Transverse colon (tissue), 4 donors: ENCODE data around the gene CPSF4. TPM values are rescaled to one million over a fixed set of nuclear protein-coding genes. Genes with fewer than 3 reads are reported as not detected.

Experiments
- DNase-seq: peaks from one replicate; pipeline ENCODE4 v3.0.0-alpha.2; 2019
- H3K27ac ChIP-seq, 4 donors: fragments of 200-600 bp; sonication (generic); 2 replicates each; pipeline ENCODE4 v1.5.1; 2016 to 2018; ENCODE audit warnings: inconsistent platforms in 4 of 4
- H3K27me3 ChIP-seq: fragments of 200-600 bp; sonication (generic); 2 replicates; pipeline ENCODE4 v1.5.1; 2017; ENCODE audit warnings: inconsistent platforms
- H3K36me3 ChIP-seq, 4 donors: fragments of 200-600 bp; sonication (generic); 2 replicates each; pipeline ENCODE4 v1.5.1; 2017 to 2019; ENCODE audit warnings: inconsistent platforms in 4 of 4
- H3K4me1 ChIP-seq, 4 donors: fragments of 200-600 bp; sonication (generic); 2 replicates each; pipeline ENCODE4 v1.5.1; 2017 to 2020; ENCODE audit warnings: inconsistent platforms in 4 of 4
- H3K4me3 ChIP-seq, 4 donors: fragments of 200-600 bp; sonication (generic); 1 replicate in 1 of 4; 2 replicates in 3 of 4; pipeline versions ENCODE4 v1.5.1 to v1.6.1; 2017 to 2019; ENCODE audit warnings: inconsistent platforms in 4 of 4
- H3K9me3 ChIP-seq, 2 donors: fragments of 200-600 bp; sonication (generic); 2 replicates each; pipeline ENCODE4 v1.5.1; 2017 to 2019; ENCODE audit warnings: inconsistent platforms in 2 of 2
- EP300 ChIP-seq: sonication (generic); formaldehyde crosslinking; IDR thresholded peaks from one replicate; pipeline ENCODE4 v1.6.1; 2017; ENCODE audit warnings: antibody characterized with exemption, low read depth
- POLR2A ChIP-seq: fragments of 450-650 bp; IDR thresholded peaks from one replicate; pipeline ENCODE4 v1.6.1; 2016; ENCODE audit warnings: antibody characterized with exemption, mild to moderate bottlenecking, moderate library complexity
- POLR2AphosphoS5 ChIP-seq, 3 donors: sonication (generic); formaldehyde crosslinking; IDR thresholded peaks; one replicate each; pipeline ENCODE4 v1.6.1; 2016; ENCODE audit warnings: antibody characterized with exemption in 3 of 3
- WGBS, 2 donors: methylation state at CpG; one replicate each; pipeline ENCODE4 v1.1.5; 2018; ENCODE audit warnings: low coverage in 1 of 2; 5-methylcytosine and 5-hydroxymethylcytosine counted together
- in situ Hi-C, 4 donors: fragments of 200-750 bp; cut with MboI; loops; one replicate each; pipeline versions ENCODE4 v1.15.0 to v1.15.1; 2017; ENCODE audit warnings: low sequenced_read_pairs in 3 of 4, low pct_ligation_motif_present in 1 of 4, low pct_unique_long_range_greater_than_20kb in 1 of 4
- intact Hi-C: fragments of 100-400 bp; cut with DNase I; formaldehyde crosslinking; loops from one replicate; pipeline ENCODE4 v1.15.1; 2023; ENCODE audit warnings: low total_unique reads
- total RNA-seq, 4 donors: library from RNA; depleted of rRNA; stranded (reverse); fragments of >200 nt; gene quantifications; one replicate each; pipeline ENCODE4 v1.1.0, GENCODE V29; 2016
- TF ChIP-seq, protein P1 (sequence below), 5 experiments: fragments of 200-600 bp in 3 of 5; fragments of 450-650 bp in 2 of 5; sonication (generic) in 3 of 5; IDR thresholded peaks; 1 replicate in 2 of 5; 2 replicates in 3 of 5; pipeline ENCODE4 v1.5.1; 2016 to 2017; ENCODE audit warnings: antibody characterized with exemption in 5 of 5, inconsistent platforms in 3 of 5, mild to moderate bottlenecking in 2 of 5, moderate library complexity in 1 of 5

Gene CPSF4
- total RNA-seq, 4 donors from 2014 or later = 20.7 to 65.5 (median 24.8) TPM

DNA sequence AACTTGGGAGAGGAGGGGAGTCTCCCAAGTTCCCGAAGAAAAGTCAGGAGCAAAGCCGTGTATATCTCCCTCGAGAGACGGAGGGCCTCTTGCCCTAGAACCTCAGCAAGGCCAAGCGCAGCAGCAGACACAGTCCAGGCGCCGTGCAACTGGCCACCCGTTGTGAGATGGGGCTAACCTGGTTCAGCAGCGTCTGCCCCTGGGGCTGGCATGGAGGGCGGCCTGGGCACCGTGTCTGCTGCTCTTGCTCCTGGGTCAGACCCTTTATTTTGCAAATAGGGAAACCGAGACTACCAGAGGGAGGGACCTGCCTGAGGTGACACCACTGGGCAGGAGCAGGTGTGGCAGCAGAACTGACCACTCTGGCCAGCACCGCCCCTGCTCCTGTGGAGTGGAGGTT is 13.8 kb downstream of the CPSF4 start:
- Histone ChIP-seq H3K4me3 (no peak overlapping the region), H3K27ac (no peak overlapping the region), H3K4me1 (no peaks in the 10 kb centered on the region), H3K36me3 (peaks cover 0 to 36% (median 10%) of the 10 kb centered on the region in 4 donors), H3K9me3 (no peaks in the 10 kb centered on the region), H3K27me3 (no peaks in the 10 kb centered on the region)
- WGBS, 2 donors = 92 to 100% methylated on average over 1 to 13 of the region's 13 CpGs
- DNase-seq = no peak
- TF ChIP-seq EP300 (no peak), POLR2A (no peak), POLR2AphosphoS5 (IDR thresholded peaks at IDR 0.05) (no peak)
- TF ChIP-seq, protein P1, sequence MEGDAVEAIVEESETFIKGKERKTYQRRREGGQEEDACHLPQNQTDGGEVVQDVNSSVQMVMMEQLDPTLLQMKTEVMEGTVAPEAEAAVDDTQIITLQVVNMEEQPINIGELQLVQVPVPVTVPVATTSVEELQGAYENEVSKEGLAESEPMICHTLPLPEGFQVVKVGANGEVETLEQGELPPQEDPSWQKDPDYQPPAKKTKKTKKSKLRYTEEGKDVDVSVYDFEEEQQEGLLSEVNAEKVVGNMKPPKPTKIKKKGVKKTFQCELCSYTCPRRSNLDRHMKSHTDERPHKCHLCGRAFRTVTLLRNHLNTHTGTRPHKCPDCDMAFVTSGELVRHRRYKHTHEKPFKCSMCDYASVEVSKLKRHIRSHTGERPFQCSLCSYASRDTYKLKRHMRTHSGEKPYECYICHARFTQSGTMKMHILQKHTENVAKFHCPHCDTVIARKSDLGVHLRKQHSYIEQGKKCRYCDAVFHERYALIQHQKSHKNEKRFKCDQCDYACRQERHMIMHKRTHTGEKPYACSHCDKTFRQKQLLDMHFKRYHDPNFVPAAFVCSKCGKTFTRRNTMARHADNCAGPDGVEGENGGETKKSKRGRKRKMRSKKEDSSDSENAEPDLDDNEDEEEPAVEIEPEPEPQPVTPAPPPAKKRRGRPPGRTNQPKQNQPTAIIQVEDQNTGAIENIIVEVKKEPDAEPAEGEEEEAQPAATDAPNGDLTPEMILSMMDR (IDR thresholded peaks at IDR 0.05) = no peak
- intact Hi-C loops = no loop called here
- in situ Hi-C loops = no loop called here

DNA sequence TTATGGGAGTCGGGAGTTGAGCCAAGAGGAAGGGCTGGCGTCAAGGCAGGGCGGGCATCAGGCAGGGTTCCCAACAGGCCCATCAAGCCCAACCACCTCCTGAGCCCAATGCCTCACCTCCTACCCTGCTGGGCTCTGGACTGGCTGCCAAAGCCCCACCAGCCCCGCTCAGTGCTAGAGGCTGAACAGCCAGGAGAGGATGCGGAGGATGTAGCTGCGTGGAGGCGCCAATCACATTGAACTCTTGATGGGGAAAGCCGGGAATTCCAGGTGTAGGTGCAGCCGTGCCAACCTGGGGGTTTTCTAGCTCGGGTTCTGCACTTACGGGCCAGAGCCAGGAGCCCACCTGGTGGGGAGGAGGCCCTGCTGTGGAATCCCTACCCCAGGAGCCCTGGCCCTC is 14.4 kb downstream of the CPSF4 start:
- Histone ChIP-seq H3K9me3 (no peaks in the 10 kb centered on the region), H3K4me3 (no peak overlapping the region), H3K36me3 (peaks cover 0 to 35% (median 12%) of the 10 kb centered on the region in 4 donors), H3K27ac (no peak overlapping the region), H3K4me1 (no peaks in the 10 kb centered on the region), H3K27me3 (no peaks in the 10 kb centered on the region)
- DNase-seq = no peak
- 92% methylated on average over 11 of the region's 11 CpGs; no CpG with 5 or more reads in 1 of the 2 donors for WGBS, 2 donors
- in situ Hi-C loops = no loop called here
- TF ChIP-seq, protein P1 (IDR thresholded peaks at IDR 0.05) = no peak
- TF ChIP-seq POLR2A (no peak), POLR2AphosphoS5 (IDR thresholded peaks at IDR 0.05) (no peak), EP300 (no peak)
- intact Hi-C loops = no loop called here

DNA sequence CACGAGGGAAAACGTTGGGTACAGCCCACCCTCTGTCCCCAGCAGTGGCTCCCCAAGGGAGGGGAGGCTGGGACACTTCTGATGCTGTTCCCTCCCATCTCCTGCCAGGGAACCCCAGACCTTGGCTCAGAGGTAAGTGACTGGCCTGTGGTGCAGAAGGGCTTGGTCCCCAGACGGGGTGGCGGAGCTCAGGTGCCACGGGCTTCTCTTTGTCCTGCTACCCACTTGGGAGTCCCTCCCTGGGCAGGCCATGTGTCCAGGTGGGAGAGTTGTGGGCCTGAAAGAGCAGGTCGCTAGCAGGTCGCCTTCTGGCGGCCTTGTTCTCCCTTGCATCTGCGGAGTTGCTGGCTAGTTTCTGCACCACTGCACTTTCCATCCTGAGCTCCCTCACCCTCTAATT is 17.1 kb downstream of the CPSF4 start:
- Histone ChIP-seq H3K27me3 (no peaks in the 10 kb centered on the region), H3K4me1 (no peaks in the 10 kb centered on the region), H3K27ac (no peak overlapping the region), H3K36me3 (peaks cover 0 to 22% (median 10%) of the 10 kb centered on the region in 4 donors), H3K9me3 (no peaks in the 10 kb centered on the region), H3K4me3 (no peak overlapping the region)
- in situ Hi-C loops = no loop called here
- intact Hi-C loops = no loop called here
- 85% methylated on average over 6 of the region's 9 CpGs; no CpG with 5 or more reads in 1 of the 2 donors for WGBS, 2 donors
- TF ChIP-seq POLR2AphosphoS5 (IDR thresholded peaks at IDR 0.05) (no peak), EP300 (no peak), POLR2A (no peak)
- TF ChIP-seq, protein P1 (IDR thresholded peaks at IDR 0.05) = no peak
- no peak for DNase-seq

DNA sequence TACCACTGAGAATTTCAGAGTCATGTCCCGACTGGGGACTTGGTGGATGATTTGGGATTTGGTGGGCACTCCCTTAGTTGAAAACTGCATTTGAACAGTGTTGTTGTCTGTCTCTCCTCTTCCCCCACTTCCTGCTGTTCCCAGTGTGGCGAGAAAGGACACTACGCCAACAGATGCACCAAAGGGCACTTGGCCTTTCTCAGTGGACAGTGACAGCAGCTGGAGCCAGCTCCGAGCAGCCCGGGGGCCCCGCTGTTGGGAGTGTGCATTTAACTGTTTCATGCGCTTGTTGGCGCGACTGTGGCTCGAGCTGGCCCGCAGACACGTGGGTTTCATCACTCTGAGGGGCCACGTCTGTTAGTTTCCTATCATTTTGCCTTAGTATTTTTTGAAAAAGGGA is 17.5 kb downstream of the CPSF4 start:
- H3K9me3 ChIP-seq = no peaks in the 10 kb centered on the region
- H3K4me1 ChIP-seq = no peaks in the 10 kb centered on the region
- WGBS, 2 donors = 77% methylated on average over 13 of the region's 13 CpGs; no CpG with 5 or more reads in 1 of the 2 donors
- no peak overlapping the region for H3K4me3 ChIP-seq
- peaks cover 0 to 20% (median 9%) of the 10 kb centered on the region in 4 donors for H3K36me3 ChIP-seq
- no peak overlapping the region for H3K27ac ChIP-seq
- TF ChIP-seq POLR2AphosphoS5 (IDR thresholded peaks at IDR 0.05) (no peak), EP300 (no peak), POLR2A (no peak)
- TF ChIP-seq, protein P1 (IDR thresholded peaks at IDR 0.05) = no peak
- no peaks in the 10 kb centered on the region for H3K27me3 ChIP-seq
- DNase-seq = no peak
- intact Hi-C loops (no loop called here), in situ Hi-C loops (no loop called here)
